ENCODE results near the gene MT1E. TPM values are rescaled to one million over a fixed set of nuclear protein-coding genes. Genes with fewer than 3 reads are reported as not detected.

MT1E gene
- total and polyA plus RNA-seq, 2 of the 13 experiments (the other 11 are each of a cell fraction or from before 2014, with no cell fraction given) = 110 to 1,072 TPM

DNA sequence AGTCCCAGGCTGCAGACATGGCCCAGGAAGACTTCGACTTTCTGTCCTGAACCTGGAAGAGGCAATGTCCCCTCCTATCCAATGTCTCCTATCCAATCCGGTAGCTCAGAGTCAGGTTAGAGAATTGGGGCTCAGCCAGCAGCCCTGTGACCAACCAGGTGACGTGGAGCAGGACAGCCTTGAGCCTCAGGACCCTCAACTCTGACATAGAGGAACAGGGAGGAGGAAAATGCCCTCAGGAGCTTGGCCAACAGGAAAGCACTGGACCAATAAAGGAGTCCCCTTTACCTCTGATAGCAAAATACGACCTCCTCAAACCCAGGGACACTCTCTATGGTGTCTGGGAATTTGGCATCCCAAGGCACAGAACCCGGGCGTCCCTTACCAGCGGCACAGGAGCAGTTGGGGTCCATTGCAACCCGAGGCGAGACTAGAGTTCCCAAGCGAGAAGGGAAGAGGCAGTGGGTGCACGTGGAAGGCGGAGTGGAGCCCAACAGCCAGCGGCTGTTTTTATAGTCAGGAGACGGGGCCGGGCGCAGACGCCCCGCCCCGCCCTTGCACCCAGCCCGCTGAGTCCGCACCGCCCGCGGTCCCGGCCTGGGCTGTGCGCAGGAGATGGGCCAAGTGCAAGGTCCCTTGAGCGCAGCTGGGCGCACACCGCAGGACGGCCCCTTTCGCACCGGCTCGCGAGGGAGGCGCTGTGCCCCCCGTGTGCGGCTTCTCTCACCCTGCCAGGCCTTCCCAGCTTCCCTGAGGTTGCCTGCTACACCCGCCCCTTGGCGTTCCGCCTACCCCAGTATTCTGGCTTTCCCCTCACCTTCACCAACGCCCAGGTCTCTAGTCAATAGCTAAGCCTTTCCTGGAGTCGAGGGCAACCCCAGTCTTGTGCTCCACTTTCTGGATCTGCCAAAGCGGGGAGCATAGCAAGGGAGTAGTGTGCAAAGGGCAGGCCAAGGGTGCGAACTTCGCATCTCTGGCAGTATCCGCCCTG is 42.3 kb downstream of the MT1E start, which contains the start of gene MT1G (continued):
- TF ChIP-seq ZNF496 (CRISPR knock-in tag; IDR thresholded peaks at IDR 0.05; ENCODE audit: insufficient replicate concordance) (no peak), MTF1 (CRISPR knock-in tag; IDR thresholded peaks at IDR 0.05) (peak; percentile 99), ZNF484 (CRISPR knock-in tag; IDR thresholded peaks at IDR 0.05; ENCODE audit: borderline replicate concordance, low read depth) (no peak), ZNF780A (CRISPR knock-in tag; IDR thresholded peaks at IDR 0.05) (no peak), DNMT1 (CRISPR knock-in tag; IDR thresholded peaks at IDR 0.05) (peak; percentile 42; the same call in 1 of the 2 replicates), TRIM24 (CRISPR knock-in tag; IDR thresholded peaks at IDR 0.05) (no peak), RFX5 (IDR thresholded peaks at IDR 0.05; ENCODE audit: low read depth, low read length) (no peak), U2AF2 (IDR thresholded peaks at IDR 0.05; ENCODE audit: low read depth, low read length) (no peak), PCBP2 (optimal IDR thresholded peaks at IDR 0.05; ENCODE audit: low read depth, low read length, poor library complexity, severe bottlenecking) (no peak), NFIB (CRISPR knock-in tag; IDR thresholded peaks at IDR 0.05; ENCODE audit: borderline replicate concordance) (no peak), TCF7L2 (IDR thresholded peaks at IDR 0.05; ENCODE audit: low read depth, low read length) (no peak), KLF16 (CRISPR knock-in tag; IDR thresholded peaks at IDR 0.05) (no peak), SMAD3 (CRISPR knock-in tag; IDR thresholded peaks at IDR 0.05) (no peak), TBX2 (CRISPR knock-in tag; IDR thresholded peaks at IDR 0.05; ENCODE audit: borderline replicate concordance) (peak; percentile 74; the same call in 1 of the 2 replicates), ZSCAN30 (CRISPR knock-in tag; IDR thresholded peaks at IDR 0.05) (no peak), ZNF143 (CRISPR knock-in tag; IDR thresholded peaks at IDR 0.05) (no peak; the same call in 1 of the 2 replicates), NR3C1 (CRISPR knock-in tag; IDR thresholded peaks at IDR 0.05) (no peak), ZNF12 (CRISPR knock-in tag; IDR thresholded peaks at IDR 0.05) (no peak)
- TF ChIP-seq, protein P1, sequence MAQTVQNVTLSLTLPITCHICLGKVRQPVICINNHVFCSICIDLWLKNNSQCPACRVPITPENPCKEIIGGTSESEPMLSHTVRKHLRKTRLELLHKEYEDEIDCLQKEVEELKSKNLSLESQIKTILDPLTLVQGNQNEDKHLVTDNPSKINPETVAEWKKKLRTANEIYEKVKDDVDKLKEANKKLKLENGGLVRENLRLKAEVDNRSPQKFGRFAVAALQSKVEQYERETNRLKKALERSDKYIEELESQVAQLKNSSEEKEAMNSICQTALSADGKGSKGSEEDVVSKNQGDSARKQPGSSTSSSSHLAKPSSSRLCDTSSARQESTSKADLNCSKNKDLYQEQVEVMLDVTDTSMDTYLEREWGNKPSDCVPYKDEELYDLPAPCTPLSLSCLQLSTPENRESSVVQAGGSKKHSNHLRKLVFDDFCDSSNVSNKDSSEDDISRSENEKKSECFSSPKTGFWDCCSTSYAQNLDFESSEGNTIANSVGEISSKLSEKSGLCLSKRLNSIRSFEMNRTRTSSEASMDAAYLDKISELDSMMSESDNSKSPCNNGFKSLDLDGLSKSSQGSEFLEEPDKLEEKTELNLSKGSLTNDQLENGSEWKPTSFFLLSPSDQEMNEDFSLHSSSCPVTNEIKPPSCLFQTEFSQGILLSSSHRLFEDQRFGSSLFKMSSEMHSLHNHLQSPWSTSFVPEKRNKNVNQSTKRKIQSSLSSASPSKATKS (CRISPR knock-in tag; IDR thresholded peaks at IDR 0.05) = no peak
- TF ChIP-seq, protein P2, sequence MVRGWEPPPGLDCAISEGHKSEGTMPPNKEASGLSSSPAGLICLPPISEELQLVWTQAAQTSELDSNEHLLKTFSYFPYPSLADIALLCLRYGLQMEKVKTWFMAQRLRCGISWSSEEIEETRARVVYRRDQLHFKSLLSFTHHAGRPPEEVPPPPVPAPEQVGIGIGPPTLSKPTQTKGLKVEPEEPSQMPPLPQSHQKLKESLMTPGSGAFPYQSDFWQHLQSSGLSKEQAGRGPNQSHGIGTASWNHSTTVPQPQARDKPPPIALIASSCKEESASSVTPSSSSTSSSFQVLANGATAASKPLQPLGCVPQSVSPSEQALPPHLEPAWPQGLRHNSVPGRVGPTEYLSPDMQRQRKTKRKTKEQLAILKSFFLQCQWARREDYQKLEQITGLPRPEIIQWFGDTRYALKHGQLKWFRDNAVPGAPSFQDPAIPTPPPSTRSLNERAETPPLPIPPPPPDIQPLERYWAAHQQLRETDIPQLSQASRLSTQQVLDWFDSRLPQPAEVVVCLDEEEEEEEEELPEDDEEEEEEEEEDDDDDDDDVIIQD (CRISPR knock-in tag; IDR thresholded peaks at IDR 0.05; ENCODE audit: low read depth) = no peak
- TF ChIP-seq, protein P3, sequence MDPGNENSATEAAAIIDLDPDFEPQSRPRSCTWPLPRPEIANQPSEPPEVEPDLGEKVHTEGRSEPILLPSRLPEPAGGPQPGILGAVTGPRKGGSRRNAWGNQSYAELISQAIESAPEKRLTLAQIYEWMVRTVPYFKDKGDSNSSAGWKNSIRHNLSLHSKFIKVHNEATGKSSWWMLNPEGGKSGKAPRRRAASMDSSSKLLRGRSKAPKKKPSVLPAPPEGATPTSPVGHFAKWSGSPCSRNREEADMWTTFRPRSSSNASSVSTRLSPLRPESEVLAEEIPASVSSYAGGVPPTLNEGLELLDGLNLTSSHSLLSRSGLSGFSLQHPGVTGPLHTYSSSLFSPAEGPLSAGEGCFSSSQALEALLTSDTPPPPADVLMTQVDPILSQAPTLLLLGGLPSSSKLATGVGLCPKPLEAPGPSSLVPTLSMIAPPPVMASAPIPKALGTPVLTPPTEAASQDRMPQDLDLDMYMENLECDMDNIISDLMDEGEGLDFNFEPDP (CRISPR knock-in tag; conservative IDR thresholded peaks at IDR 0.05) = 0 out of 2 replicates have a peak, but pooled peaks have one; percentile 75
- TF ChIP-seq, protein P4, sequence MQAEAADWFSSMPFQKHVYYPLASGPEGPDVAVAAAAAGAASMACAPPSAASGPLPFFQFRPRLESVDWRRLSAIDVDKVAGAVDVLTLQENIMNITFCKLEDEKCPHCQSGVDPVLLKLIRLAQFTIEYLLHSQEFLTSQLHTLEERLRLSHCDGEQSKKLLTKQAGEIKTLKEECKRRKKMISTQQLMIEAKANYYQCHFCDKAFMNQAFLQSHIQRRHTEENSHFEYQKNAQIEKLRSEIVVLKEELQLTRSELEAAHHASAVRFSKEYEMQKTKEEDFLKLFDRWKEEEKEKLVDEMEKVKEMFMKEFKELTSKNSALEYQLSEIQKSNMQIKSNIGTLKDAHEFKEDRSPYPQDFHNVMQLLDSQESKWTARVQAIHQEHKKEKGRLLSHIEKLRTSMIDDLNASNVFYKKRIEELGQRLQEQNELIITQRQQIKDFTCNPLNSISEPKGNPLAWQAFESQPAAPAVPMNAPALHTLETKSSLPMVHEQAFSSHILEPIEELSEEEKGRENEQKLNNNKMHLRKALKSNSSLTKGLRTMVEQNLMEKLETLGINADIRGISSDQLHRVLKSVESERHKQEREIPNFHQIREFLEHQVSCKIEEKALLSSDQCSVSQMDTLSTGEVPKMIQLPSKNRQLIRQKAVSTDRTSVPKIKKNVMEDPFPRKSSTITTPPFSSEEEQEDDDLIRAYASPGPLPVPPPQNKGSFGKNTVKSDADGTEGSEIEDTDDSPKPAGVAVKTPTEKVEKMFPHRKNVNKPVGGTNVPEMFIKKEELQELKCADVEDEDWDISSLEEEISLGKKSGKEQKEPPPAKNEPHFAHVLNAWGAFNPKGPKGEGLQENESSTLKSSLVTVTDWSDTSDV (CRISPR knock-in tag; IDR thresholded peaks at IDR 0.05) = no peak

Data from HepG2 (cell line).